SK-N-SH treated with all-trans-retinoic acid at 6 μM for 48 hours (cell line): Measurements from ENCODE around the gene SQSTM1.

Experiments used
- ATAC-seq: fragments of 200-7000 bp; cut with Tn5 transposase; 3 replicates; pipeline ENCODE4 v1.9.1; 2020; ENCODE audit warnings: mild to moderate bottlenecking, moderate library complexity
- ARNTL ChIP-seq: fragments of 450-650 bp; formaldehyde crosslinking; IDR thresholded peaks from 2 replicates; pipeline ENCODE4 v1.5.0; 2020; ENCODE audit warnings: low read depth, mild to moderate bottlenecking, moderate library complexity, borderline replicate concordance
- BACH2 ChIP-seq: fragments of 250-450 bp; sonication (Bioruptor Pico); IDR thresholded peaks from 2 replicates; pipeline ENCODE4 v1.9.0; 2021; ENCODE audit warnings: mild to moderate bottlenecking, borderline replicate concordance
- CSDC2 ChIP-seq: fragments of 250-450 bp; sonication (Bioruptor Pico); IDR thresholded peaks from 2 replicates; pipeline ENCODE4 v1.5.0; 2020; ENCODE audit warnings: mild to moderate bottlenecking, moderate library complexity
- ESRRG ChIP-seq: fragments of 250-450 bp; sonication (Bioruptor Pico); IDR thresholded peaks from 2 replicates; pipeline ENCODE4 v1.6.1; 2021; ENCODE audit warnings: mild to moderate bottlenecking
- GLIS3 ChIP-seq: fragments of 250-450 bp; sonication (Bioruptor Pico); IDR thresholded peaks from 2 replicates; pipeline ENCODE4 v1.5.0; 2020; ENCODE audit warnings: mild to moderate bottlenecking, moderate library complexity
- ISL1 ChIP-seq: fragments of 250-450 bp; sonication (Bioruptor Pico); IDR thresholded peaks from 2 replicates; pipeline ENCODE4 v2.1.2; 2022; ENCODE audit warnings: mild to moderate bottlenecking, moderate library complexity
- OSR1 ChIP-seq: fragments of 250-450 bp; sonication (Bioruptor Pico); IDR thresholded peaks from 2 replicates; pipeline ENCODE4 v1.8.0; 2022; ENCODE audit warnings: moderate library complexity, mild to moderate bottlenecking, inconsistent platforms
- POU6F1 ChIP-seq: fragments of 250-450 bp; sonication (Bioruptor Pico); IDR thresholded peaks from 2 replicates; pipeline ENCODE4 v1.8.0; 2021; ENCODE audit warnings: low read depth, mild to moderate bottlenecking, moderate library complexity, borderline replicate concordance
- PPARA ChIP-seq: fragments of 250-450 bp; sonication (Bioruptor Pico); IDR thresholded peaks from 2 replicates; pipeline ENCODE4 v1.5.0; 2020; ENCODE audit warnings: mild to moderate bottlenecking, borderline replicate concordance
- RARB ChIP-seq: fragments of 250-450 bp; sonication (Bioruptor Pico); IDR thresholded peaks from 2 replicates; pipeline ENCODE4 v1.8.0; 2021; ENCODE audit warnings: mild to moderate bottlenecking, moderate library complexity
- SNAI2 ChIP-seq: fragments of 250-450 bp; sonication (Bioruptor Pico); IDR thresholded peaks from 2 replicates; pipeline ENCODE4 v1.5.0; 2020; ENCODE audit warnings: mild to moderate bottlenecking, moderate library complexity
- TCF4 ChIP-seq: fragments of 250-450 bp; sonication (Bioruptor Pico); IDR thresholded peaks from 2 replicates; pipeline ENCODE4 v1.8.0; 2021; ENCODE audit warnings: mild to moderate bottlenecking, moderate library complexity, borderline replicate concordance
- TOX ChIP-seq: fragments of 250-450 bp; sonication (Bioruptor Pico); IDR thresholded peaks from 2 replicates; pipeline ENCODE4 v1.8.0; 2021; ENCODE audit warnings: mild to moderate bottlenecking, moderate library complexity, borderline replicate concordance
- TSHZ2 ChIP-seq: fragments of 250-450 bp; sonication (Bioruptor Pico); IDR thresholded peaks from 2 replicates; pipeline ENCODE4 v1.5.0; 2020; ENCODE audit warnings: mild to moderate bottlenecking, moderate library complexity
- ZC3H10 ChIP-seq: fragments of 250-450 bp; sonication (Bioruptor Pico); IDR thresholded peaks from 2 replicates; pipeline ENCODE4 v1.5.1; 2021; ENCODE audit warnings: mild to moderate bottlenecking, moderate library complexity
- ZFP3 ChIP-seq: fragments of 250-450 bp; sonication (Bioruptor Pico); IDR thresholded peaks from 2 replicates; pipeline ENCODE4 v1.5.0; 2020; ENCODE audit warnings: mild to moderate bottlenecking, moderate library complexity
- ZFP30 ChIP-seq: fragments of 450-650 bp; formaldehyde crosslinking; IDR thresholded peaks from 2 replicates; pipeline ENCODE4 v1.5.0; 2022; ENCODE audit warnings: mild to moderate bottlenecking, moderate library complexity
- ZNF565 ChIP-seq: fragments of 450-650 bp; formaldehyde crosslinking; conservative IDR thresholded peaks from 2 replicates; pipeline ENCODE4 v1.5.0; 2020; ENCODE audit warnings: low read depth, mild to moderate bottlenecking, moderate library complexity
- ZNF70 ChIP-seq: fragments of 450-650 bp; formaldehyde crosslinking; IDR thresholded peaks from 2 replicates; pipeline ENCODE4 v1.5.0; 2020; ENCODE audit warnings: mild to moderate bottlenecking, moderate library complexity
- ZNF8 ChIP-seq: fragments of 450-650 bp; formaldehyde crosslinking; IDR thresholded peaks from 2 replicates; pipeline ENCODE4 v1.5.0; 2020; ENCODE audit warnings: mild to moderate bottlenecking, moderate library complexity
- TF ChIP-seq, protein P1 (sequence below): fragments of 250-450 bp; sonication (Bioruptor Pico); IDR thresholded peaks from 2 replicates; pipeline ENCODE4 v1.8.0; 2020; ENCODE audit warnings: mild to moderate bottlenecking, moderate library complexity, borderline replicate concordance
- TF ChIP-seq, protein P2 (sequence below): fragments of 250-450 bp; sonication (Bioruptor Pico); IDR thresholded peaks from 2 replicates; pipeline ENCODE4 v1.5.1; 2021; ENCODE audit warnings: mild to moderate bottlenecking, moderate library complexity
- TF ChIP-seq, protein P3 (sequence below): fragments of 250-450 bp; sonication (Bioruptor Pico); IDR thresholded peaks from 2 replicates; pipeline ENCODE4 v1.5.1; 2020; ENCODE audit warnings: low read depth, mild to moderate bottlenecking, moderate library complexity

SQSTM1 gene

DNA sequence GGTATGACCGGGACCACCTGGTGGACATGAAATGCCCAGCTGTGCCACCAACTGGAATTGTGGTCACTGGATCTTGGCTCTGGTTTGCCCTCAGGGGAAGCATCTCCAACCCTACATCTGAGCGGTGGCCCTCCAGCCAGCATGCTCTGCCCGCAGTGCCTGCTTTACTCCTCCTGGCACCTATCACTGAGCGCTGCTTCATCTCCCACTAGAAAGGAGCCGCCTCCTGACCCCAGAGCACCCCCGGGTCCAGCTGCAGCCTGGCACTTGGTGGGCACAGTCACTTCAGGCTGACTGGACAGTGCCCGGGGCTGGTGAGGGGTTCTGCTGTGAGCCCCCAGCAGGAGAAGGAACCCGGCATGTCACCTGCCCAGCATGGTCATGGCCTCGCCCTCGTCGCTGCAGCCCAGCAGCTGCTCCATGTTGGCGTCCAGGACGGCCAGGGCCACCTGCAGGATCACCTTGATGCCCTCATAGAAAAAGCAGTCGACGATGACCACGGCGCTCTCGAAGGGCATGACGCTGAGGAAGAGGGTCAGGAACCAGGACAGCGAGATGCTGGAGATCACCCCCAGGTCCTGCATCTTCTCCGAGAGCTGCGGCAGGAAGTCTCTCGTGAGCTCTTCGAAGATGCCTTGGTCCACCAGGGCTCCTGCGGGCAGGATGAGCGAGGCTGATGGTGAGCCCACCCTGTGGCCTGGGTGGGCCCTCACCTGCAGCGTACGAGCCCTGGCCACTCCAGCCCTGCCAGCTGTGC, 54.0 kb downstream of the SQSTM1 start:
- TF ChIP-seq ARNTL (no peak), TOX (no peak), ZC3H10 (CRISPR knock-in tag) (no peak), ZFP30 (CRISPR knock-in tag) (no peak), TCF4 (CRISPR knock-in tag) (no peak), ISL1 (CRISPR knock-in tag) (no peak), ESRRG (no peak), ZNF70 (CRISPR knock-in tag) (no peak), SNAI2 (CRISPR knock-in tag) (no peak), PPARA (CRISPR knock-in tag) (no peak), TSHZ2 (CRISPR knock-in tag) (no peak), OSR1 (CRISPR knock-in tag) (no peak), ZNF565 (no peak)
- TF ChIP-seq, protein P1, sequence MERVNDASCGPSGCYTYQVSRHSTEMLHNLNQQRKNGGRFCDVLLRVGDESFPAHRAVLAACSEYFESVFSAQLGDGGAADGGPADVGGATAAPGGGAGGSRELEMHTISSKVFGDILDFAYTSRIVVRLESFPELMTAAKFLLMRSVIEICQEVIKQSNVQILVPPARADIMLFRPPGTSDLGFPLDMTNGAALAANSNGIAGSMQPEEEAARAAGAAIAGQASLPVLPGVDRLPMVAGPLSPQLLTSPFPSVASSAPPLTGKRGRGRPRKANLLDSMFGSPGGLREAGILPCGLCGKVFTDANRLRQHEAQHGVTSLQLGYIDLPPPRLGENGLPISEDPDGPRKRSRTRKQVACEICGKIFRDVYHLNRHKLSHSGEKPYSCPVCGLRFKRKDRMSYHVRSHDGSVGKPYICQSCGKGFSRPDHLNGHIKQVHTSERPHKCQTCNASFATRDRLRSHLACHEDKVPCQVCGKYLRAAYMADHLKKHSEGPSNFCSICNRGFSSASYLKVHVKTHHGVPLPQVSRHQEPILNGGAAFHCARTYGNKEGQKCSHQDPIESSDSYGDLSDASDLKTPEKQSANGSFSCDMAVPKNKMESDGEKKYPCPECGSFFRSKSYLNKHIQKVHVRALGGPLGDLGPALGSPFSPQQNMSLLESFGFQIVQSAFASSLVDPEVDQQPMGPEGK = no peak
- TF ChIP-seq, protein P2, sequence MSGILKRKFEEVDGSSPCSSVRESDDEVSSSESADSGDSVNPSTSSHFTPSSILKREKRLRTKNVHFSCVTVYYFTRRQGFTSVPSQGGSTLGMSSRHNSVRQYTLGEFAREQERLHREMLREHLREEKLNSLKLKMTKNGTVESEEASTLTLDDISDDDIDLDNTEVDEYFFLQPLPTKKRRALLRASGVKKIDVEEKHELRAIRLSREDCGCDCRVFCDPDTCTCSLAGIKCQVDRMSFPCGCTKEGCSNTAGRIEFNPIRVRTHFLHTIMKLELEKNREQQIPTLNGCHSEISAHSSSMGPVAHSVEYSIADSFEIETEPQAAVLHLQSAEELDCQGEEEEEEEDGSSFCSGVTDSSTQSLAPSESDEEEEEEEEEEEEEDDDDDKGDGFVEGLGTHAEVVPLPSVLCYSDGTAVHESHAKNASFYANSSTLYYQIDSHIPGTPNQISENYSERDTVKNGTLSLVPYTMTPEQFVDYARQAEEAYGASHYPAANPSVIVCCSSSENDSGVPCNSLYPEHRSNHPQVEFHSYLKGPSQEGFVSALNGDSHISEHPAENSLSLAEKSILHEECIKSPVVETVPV (CRISPR knock-in tag) = no peak
- no peak for ATAC-seq

DNA sequence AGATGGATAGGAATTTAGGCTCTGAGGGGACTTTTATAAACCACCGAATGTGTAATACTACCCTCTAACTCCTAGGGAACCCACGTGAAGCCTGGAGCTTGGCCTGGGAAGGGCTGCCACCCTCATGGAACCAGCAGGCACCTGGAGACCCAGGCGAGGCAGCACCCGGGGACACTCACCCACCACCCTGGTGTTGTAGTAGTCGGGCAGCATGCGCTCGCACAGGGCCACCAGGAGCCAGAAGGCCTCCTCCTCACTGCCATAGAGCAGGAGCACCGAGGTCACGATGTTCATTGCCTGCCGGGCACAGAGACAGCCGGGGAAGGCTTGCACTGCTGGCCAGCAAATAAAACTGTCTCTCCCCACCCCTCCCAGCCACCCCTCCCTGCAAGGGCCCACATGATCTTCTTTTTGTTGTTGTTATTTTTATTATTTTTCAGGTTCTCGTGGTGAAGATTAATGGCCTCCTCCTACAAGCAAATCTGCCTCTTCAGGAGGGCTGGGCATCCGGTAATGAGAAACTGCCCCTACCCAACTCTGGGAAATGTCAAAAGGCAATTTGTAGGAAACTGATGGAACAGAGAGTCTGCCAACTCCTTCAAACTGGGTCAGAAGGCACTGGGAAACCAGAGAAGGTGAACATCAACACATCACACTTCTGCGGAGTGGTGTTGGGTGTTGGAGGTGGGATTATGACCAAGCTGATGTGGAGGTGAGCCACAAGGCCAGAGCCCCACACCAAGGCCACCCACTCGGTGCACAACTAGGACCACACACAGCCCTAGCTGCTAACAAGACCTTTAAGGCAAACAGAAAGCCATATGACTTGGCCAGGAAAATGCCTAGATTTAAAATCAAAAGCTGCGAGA, 55.3 kb downstream of the SQSTM1 start:
- TF ChIP-seq CSDC2 (no peak), RARB (CRISPR knock-in tag) (no peak), ZC3H10 (CRISPR knock-in tag) (no peak), PPARA (CRISPR knock-in tag) (no peak), ZFP30 (CRISPR knock-in tag) (no peak)
- TF ChIP-seq, protein P1 = no peak
- TF ChIP-seq, all 23 proteins: peak for 0
- ATAC-seq = no peak

GRCh38 chr5:179876610-179876952, 55.9 kb downstream of the SQSTM1 start:
- no peak for ATAC-seq
- no peak for TF ChIP-seq OSR1 (CRISPR knock-in tag)
- TF ChIP-seq PPARA (CRISPR knock-in tag) = no peak
- no peak for TF ChIP-seq POU6F1 (CRISPR knock-in tag)
- no peak for TF ChIP-seq ZC3H10 (CRISPR knock-in tag)
- no peak for TF ChIP-seq GLIS3 (CRISPR knock-in tag)
- TF ChIP-seq ZNF8 (CRISPR knock-in tag) = no peak
- TF ChIP-seq ESRRG = no peak
- TF ChIP-seq ZFP3 (CRISPR knock-in tag) = no peak
- TF ChIP-seq, protein P3, sequence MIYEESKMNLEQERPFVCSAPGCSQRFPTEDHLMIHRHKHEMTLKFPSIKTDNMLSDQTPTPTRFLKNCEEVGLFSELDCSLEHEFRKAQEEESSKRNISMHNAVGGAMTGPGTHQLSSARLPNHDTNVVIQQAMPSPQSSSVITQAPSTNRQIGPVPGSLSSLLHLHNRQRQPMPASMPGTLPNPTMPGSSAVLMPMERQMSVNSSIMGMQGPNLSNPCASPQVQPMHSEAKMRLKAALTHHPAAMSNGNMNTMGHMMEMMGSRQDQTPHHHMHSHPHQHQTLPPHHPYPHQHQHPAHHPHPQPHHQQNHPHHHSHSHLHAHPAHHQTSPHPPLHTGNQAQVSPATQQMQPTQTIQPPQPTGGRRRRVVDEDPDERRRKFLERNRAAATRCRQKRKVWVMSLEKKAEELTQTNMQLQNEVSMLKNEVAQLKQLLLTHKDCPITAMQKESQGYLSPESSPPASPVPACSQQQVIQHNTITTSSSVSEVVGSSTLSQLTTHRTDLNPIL (CRISPR knock-in tag) = no peak
- no peak for TF ChIP-seq ZNF70 (CRISPR knock-in tag)
- TF ChIP-seq TCF4 (CRISPR knock-in tag) = no peak
- no peak for TF ChIP-seq CSDC2
- TF ChIP-seq ARNTL = no peak
- TF ChIP-seq, protein P1 = no peak
- no peak for TF ChIP-seq BACH2 (CRISPR knock-in tag)
- no peak for TF ChIP-seq ZFP30 (CRISPR knock-in tag)
